DND-41 (cell line): Measurements from ENCODE around the gene CELF1.

ENCODE experiments used
- ATAC-seq: fragments of 200-7000 bp; cut with Tn5 transposase; 3 replicates; pipeline ENCODE4 v1.9.1; 2021; ENCODE audit warnings: low read depth; ENCODE audit not compliant: insufficient read depth
- DNase-seq: peaks from one replicate; pipeline ENCODE4 v3.0.0-alpha.2; 2020
- H2AFZ ChIP-seq: 2 replicates; pipeline ENCODE4 v1.6.0; 2012; ENCODE audit warnings: low read depth, low read length
- H3K27ac ChIP-seq: 2 replicates; pipeline ENCODE4 v1.5.1; 2012; ENCODE audit warnings: low read length, inconsistent platforms
- H3K27me3 ChIP-seq: fragments of 200-600 bp; sonication (generic); 2 replicates; pipeline ENCODE4 v1.6.0; 2012; ENCODE audit warnings: low read length, mild to moderate bottlenecking, inconsistent platforms; ENCODE audit not compliant: insufficient read depth, poor library complexity
- H3K36me3 ChIP-seq: 2 replicates; pipeline ENCODE4 v1.5.1; 2012; ENCODE audit warnings: low read length, inconsistent platforms; ENCODE audit not compliant: insufficient read depth
- H3K4me1 ChIP-seq: 2 replicates; pipeline ENCODE4 v1.5.1; 2012; ENCODE audit warnings: mild to moderate bottlenecking, low read length; ENCODE audit not compliant: insufficient read depth
- H3K4me2 ChIP-seq: 2 replicates; pipeline ENCODE4 v1.6.0; 2012; ENCODE audit warnings: mild to moderate bottlenecking, moderate library complexity, low read length, inconsistent platforms; ENCODE audit not compliant: insufficient read depth
- H3K4me3 ChIP-seq, 2 experiments: fragments of 200-600 bp in 1 of 2; shearing (Covaris generic) in 1 of 2; 2 replicates each; pipeline ENCODE4 v1.5.1; 2012 to 2016; ENCODE audit warnings: inconsistent platforms in 2 of 2, low read length in 2 of 2, mild to moderate bottlenecking in 2 of 2, low read depth in 1 of 2, moderate library complexity in 1 of 2
- H3K79me2 ChIP-seq: 2 replicates; pipeline ENCODE4 v1.6.0; 2012; ENCODE audit warnings: low read length, inconsistent platforms; ENCODE audit not compliant: insufficient read depth
- H3K9ac ChIP-seq: 2 replicates; pipeline ENCODE4 v1.6.0; 2012; ENCODE audit warnings: low read depth, mild to moderate bottlenecking, inconsistent platforms, low read length, moderate library complexity
- H3K9me3 ChIP-seq: 2 replicates; pipeline ENCODE4 v1.5.1; 2012; ENCODE audit warnings: low read length, moderate library complexity, mild to moderate bottlenecking, inconsistent platforms; ENCODE audit not compliant: insufficient read depth, severe bottlenecking
- H4K20me1 ChIP-seq: 2 replicates; pipeline ENCODE4 v1.6.0; 2012; ENCODE audit warnings: low read length; ENCODE audit not compliant: insufficient read depth
- EZH2 ChIP-seq: IDR thresholded peaks from 3 replicates; pipeline ENCODE4 v1.6.1; 2012; ENCODE audit warnings: borderline replicate concordance, low read depth, mild to moderate bottlenecking, moderate library complexity, low read length, inconsistent platforms; ENCODE audit not compliant: severe bottlenecking
- TF ChIP-seq, protein P1 (sequence below): IDR thresholded peaks from 2 replicates; pipeline ENCODE4 v1.5.1; 2012; ENCODE audit warnings: borderline replicate concordance, low read length, moderate library complexity, mild to moderate bottlenecking; ENCODE audit not compliant: poor library complexity, severe bottlenecking; ENCODE audit errors: extremely low read depth

The CELF1 gene

GRCh38 chr11:47426062-47426956 lies 126.6 kb downstream of the CELF1 start, which contains the start of gene PSMC3:
Gene PSMC3 (minus strand): TSS chr11:47426439. CDS start chr11:47426279, 160 bp downstream.
- Histone ChIP-seq H4K20me1 (peaks cover 12% of the 10 kb centered on the region), H3K27me3 (no peaks in the 10 kb centered on the region), H3K36me3 (peaks cover 43% of the 10 kb centered on the region), H3K4me2 (peak within 1 kb of the TSS; percentile 85), H3K4me1 (peaks cover 32% of the 10 kb centered on the region), H3K9ac (peak within 1 kb of the TSS; percentile 96), H2AFZ (peak within 1 kb of the TSS; percentile 99), H3K9me3 (no peaks in the 10 kb centered on the region), H3K4me3 (peak within 1 kb of the TSS; percentile 94 to 100), H3K27ac (peak within 1 kb of the TSS; percentile 100), H3K79me2 (peaks cover 37% of the 10 kb centered on the region)
- ATAC-seq (peak; percentile 89), DNase-seq (peak; percentile 97)
- no peak for TF ChIP-seq EZH2
- TF ChIP-seq, protein P1, sequence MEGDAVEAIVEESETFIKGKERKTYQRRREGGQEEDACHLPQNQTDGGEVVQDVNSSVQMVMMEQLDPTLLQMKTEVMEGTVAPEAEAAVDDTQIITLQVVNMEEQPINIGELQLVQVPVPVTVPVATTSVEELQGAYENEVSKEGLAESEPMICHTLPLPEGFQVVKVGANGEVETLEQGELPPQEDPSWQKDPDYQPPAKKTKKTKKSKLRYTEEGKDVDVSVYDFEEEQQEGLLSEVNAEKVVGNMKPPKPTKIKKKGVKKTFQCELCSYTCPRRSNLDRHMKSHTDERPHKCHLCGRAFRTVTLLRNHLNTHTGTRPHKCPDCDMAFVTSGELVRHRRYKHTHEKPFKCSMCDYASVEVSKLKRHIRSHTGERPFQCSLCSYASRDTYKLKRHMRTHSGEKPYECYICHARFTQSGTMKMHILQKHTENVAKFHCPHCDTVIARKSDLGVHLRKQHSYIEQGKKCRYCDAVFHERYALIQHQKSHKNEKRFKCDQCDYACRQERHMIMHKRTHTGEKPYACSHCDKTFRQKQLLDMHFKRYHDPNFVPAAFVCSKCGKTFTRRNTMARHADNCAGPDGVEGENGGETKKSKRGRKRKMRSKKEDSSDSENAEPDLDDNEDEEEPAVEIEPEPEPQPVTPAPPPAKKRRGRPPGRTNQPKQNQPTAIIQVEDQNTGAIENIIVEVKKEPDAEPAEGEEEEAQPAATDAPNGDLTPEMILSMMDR = no peak

DNA sequence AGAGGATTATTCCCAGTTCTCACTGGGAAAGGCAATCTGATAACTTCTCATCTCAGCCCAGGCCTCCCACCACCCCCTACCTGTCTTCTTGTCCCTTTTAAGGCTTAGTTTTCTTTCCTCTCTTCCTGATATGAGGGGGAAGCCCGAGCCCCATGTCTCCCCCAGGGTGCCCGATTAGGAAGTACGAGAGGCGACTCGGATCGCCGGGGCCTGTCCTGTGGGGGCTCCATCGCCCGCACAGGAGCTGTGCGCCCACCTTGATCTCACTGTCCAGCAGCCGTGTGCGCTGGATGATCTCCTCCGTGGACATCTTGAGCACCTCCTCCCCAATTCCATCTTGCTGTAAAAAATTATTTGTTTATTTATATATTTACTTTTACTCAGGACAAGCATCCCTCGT lies 127.3 kb downstream of the CELF1 start:
- Histone ChIP-seq H4K20me1 (peaks cover 13% of the 10 kb centered on the region), H3K27ac (peak overlapping the region; percentile 100), H3K9ac (peak overlapping the region; percentile 96), H3K4me1 (peaks cover 32% of the 10 kb centered on the region), H3K36me3 (peaks cover 50% of the 10 kb centered on the region), H2AFZ (peak overlapping the region; percentile 98), H3K27me3 (no peaks in the 10 kb centered on the region), H3K4me3 (peak overlapping the region; percentile 94 to 100), H3K9me3 (no peaks in the 10 kb centered on the region), H3K79me2 (peaks cover 37% of the 10 kb centered on the region), H3K4me2 (peak overlapping the region; percentile 85)
- TF ChIP-seq EZH2 = no peak
- TF ChIP-seq, protein P1 = no peak
- no peak for DNase-seq
- peak; percentile 1; the same call in 1 of the 3 replicates for ATAC-seq

DNA sequence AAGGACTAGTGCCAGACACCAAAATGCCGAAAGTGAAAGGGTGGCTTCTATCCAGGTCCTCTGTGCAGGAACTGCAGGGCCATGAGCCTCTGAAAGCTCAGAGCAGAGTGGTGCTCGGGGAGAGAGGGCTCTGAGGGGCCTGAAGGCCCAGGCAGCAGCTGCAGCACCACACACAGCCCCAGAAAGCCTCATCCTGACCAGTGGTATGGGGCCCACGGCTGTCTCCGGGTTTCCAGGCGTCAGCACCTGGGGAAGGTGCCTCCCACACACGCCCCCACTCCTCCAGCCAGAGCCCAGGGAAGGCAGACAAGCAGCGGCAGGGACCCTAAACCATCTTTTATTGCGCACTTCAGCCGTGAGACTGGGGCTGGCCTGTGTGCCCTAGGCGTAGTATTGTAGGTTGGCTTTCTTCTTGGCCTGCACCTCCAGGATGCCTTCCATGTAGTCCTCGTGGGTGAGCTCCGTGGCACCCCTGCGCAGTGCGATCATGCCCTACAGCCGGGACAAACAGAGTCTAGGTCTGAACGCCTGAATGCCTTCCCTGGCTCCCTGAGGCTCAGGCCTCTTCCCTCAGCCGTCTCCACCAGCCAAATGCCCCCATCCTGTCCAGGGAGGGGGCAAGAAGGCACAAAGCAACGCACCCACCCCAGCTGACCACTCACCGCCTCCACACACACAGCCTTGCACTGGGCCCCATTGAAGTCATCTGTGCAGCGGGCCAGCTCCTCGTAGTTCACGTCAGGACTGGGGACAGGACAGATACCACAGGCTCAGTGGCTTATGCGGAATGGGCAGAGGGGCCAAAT lies 134.3 kb downstream of the CELF1 start:
- no peaks in the 10 kb centered on the region for H3K27me3 ChIP-seq
- DNase-seq = no peak
- no peak overlapping the region for H2AFZ ChIP-seq
- H3K36me3 ChIP-seq = peaks cover 89% of the 10 kb centered on the region
- H3K4me1 ChIP-seq = peaks cover 6% of the 10 kb centered on the region
- H3K79me2 ChIP-seq = peaks cover 11% of the 10 kb centered on the region
- H4K20me1 ChIP-seq = peaks cover 7% of the 10 kb centered on the region; the same call in 1 of the 2 replicates
- H3K4me2 ChIP-seq = no peak overlapping the region
- TF ChIP-seq EZH2 = no peak
- TF ChIP-seq, protein P1 = no peak
- no peaks in the 10 kb centered on the region for H3K9me3 ChIP-seq
- H3K27ac ChIP-seq = no peak overlapping the region
- no peak overlapping the region for H3K4me3 ChIP-seq
- no peak; the same call in 2 of the 3 replicates for ATAC-seq
- H3K9ac ChIP-seq = no peak overlapping the region
